ENCODE results near the gene ZKSCAN5. TPM values are rescaled to one million over a fixed set of nuclear protein-coding genes. Genes with fewer than 3 reads are reported as not detected.
A peak's percentile ranks its signal among the peaks of the same experiment; 100 is the strongest.

ZKSCAN5 gene
- total RNA-seq, 1 donor from 2014 or later: 7.4 TPM

DNA sequence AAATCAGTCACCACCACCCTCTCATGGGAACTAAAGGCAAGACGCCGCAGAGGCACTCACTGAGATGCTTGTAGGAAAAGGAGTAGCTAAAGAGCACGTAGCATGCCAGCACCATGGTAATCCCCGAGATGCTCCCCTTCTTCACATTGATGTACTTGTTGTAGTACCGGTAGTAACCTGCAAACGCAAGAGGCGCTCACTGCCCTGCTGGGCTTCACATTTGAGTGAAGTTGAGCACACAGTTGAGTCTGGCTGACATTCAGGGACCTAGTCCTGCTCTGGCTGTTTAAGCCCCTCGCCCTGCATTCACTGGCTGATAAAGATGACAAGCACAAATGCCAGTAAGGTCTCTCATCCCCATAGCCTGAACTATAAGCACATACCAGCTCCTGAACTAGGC, 45.4 kb upstream of the ZKSCAN5 start:
- intact Hi-C loops (cut with DNase I): no loop called here
- no peak overlapping the region for H3K27ac ChIP-seq
- H3K4me1 ChIP-seq: peaks cover 5% of the 10 kb centered on the region
- TF ChIP-seq, protein P1, sequence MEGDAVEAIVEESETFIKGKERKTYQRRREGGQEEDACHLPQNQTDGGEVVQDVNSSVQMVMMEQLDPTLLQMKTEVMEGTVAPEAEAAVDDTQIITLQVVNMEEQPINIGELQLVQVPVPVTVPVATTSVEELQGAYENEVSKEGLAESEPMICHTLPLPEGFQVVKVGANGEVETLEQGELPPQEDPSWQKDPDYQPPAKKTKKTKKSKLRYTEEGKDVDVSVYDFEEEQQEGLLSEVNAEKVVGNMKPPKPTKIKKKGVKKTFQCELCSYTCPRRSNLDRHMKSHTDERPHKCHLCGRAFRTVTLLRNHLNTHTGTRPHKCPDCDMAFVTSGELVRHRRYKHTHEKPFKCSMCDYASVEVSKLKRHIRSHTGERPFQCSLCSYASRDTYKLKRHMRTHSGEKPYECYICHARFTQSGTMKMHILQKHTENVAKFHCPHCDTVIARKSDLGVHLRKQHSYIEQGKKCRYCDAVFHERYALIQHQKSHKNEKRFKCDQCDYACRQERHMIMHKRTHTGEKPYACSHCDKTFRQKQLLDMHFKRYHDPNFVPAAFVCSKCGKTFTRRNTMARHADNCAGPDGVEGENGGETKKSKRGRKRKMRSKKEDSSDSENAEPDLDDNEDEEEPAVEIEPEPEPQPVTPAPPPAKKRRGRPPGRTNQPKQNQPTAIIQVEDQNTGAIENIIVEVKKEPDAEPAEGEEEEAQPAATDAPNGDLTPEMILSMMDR (IDR thresholded peaks at IDR 0.05): no peak
- H3K27me3 ChIP-seq: no peaks in the 10 kb centered on the region
- no peaks in the 10 kb centered on the region for H3K9me3 ChIP-seq
- peaks cover 69% of the 10 kb centered on the region for H3K36me3 ChIP-seq
- H3K4me3 ChIP-seq: no peak overlapping the region
- DNase-seq: no peak
- ATAC-seq: peak; percentile 21

DNA sequence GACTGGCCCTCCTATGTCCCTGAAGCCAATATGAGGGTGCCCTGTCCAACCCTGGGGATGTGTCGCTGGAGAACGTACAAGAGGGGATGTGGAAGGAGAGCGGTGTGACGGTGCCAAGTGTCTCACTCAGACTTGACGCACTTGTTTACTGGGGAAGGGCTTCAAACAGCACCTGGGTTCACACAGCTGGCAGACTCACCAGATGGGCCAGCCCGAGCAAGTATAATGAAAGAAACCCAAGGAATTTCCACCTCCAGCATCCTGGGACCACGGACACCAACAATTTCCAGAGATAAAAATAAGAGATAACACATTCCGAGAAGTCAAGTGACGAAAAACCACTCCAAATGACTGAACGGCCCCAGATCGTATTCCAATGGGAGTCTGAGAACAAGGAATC, 43.8 kb upstream of the ZKSCAN5 start:
- TF ChIP-seq, protein P1 (IDR thresholded peaks at IDR 0.05): no peak
- no peak for DNase-seq
- Histone ChIP-seq H3K4me1 (peaks cover 19% of the 10 kb centered on the region), H3K4me3 (no peak overlapping the region), H3K9me3 (no peaks in the 10 kb centered on the region), H3K36me3 (peaks cover 55% of the 10 kb centered on the region), H3K27ac (no peak overlapping the region), H3K27me3 (no peaks in the 10 kb centered on the region)
- intact Hi-C loops (cut with DNase I): no loop called here
- ATAC-seq: no peak

DNA sequence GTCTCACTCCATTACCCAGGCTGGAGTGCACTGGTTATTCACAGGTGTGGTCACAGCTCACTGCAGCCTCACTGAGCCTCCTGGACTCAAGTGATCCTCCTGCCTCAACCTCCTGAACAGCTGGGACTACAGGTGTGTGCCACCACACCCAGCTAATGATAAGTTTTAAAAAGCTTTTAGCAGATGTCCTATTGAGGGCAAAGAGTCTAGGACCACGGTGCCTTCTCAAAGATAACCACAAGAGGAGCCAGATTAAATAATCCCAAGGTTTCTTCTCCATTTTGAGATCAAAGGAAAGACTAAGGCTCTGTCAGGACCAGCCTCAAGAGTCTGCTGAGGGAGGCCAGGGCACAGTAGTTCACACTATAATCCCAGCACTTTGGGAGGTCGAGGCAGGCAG, 43.2 kb upstream of the ZKSCAN5 start:
- DNase-seq (no peak), ATAC-seq (no peak)
- Histone ChIP-seq H3K36me3 (peaks cover 52% of the 10 kb centered on the region), H3K4me1 (peaks cover 19% of the 10 kb centered on the region), H3K27me3 (no peaks in the 10 kb centered on the region), H3K27ac (no peak overlapping the region), H3K9me3 (no peaks in the 10 kb centered on the region), H3K4me3 (no peak overlapping the region)
- intact Hi-C loops (cut with DNase I): no loop called here
- TF ChIP-seq, protein P1 (IDR thresholded peaks at IDR 0.05): no peak

DNA sequence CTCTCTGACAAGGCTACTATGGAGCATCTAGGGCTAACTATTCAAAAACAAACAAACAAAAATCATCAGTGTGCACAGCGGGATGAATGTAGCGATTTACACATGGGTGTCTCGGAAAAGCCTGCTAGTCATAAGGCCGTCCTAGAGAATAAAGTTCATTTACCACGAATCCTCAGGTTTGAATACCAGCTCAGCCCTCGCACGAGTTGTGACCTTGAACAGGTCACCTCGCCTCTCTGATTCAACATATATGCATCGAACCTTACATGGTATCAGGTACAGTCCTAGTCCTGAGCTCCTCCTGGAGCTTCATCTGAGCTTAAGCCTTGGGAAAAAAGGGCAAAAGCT, 39.1 kb upstream of the ZKSCAN5 start:
- peak overlapping the region; percentile 95 for H3K27ac ChIP-seq

DNA sequence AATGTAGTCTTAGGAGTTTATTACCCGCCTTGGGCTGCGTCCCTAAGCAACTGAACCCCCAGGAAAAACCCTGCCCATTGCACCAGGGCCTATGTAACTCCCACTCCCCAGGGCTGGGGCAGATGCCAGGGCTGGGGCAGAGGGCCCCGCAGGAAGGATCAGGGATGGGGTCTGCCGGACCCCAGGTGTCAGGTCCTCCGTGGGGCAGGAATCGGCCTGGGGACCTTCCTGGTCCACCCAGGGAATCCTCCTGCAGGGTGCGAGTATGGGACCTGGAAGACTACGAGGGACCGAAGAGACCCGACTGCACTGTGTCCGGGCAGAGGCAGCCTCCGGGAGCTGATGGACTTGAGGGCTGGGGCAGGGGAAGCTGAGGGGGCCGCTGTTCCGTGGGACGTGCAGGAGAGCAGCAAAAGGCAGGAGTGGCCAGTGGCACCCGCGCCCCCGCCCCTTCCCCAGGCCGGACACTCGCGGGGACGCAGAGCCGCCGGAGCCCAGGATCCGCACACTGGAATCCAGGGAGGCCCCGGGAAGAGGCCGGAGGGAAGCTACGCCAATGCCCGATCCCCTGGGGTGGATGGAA, 36.0 kb upstream of the ZKSCAN5 start:
- intact Hi-C loops (cut with DNase I): no loop called here
- DNase-seq (no peak), ATAC-seq (no peak)

More for the DNA sequence above, 39.1 kb upstream of the ZKSCAN5 start:
- DNase-seq (no peak), ATAC-seq (no peak)
- intact Hi-C loops (cut with DNase I): no loop called here
- Histone ChIP-seq H3K36me3 (peaks cover 10% of the 10 kb centered on the region), H3K27me3 (no peaks in the 10 kb centered on the region), H3K4me1 (peaks cover 22% of the 10 kb centered on the region), H3K9me3 (no peaks in the 10 kb centered on the region), H3K4me3 (peak overlapping the region; percentile 97)
- TF ChIP-seq, protein P1 (IDR thresholded peaks at IDR 0.05): no peak

More for the DNA sequence above, 36.0 kb upstream of the ZKSCAN5 start:
- peaks cover 3% of the 10 kb centered on the region for H3K36me3 ChIP-seq
- H3K4me1 ChIP-seq: peaks cover 32% of the 10 kb centered on the region
- no peaks in the 10 kb centered on the region for H3K9me3 ChIP-seq
- no peak overlapping the region for H3K4me3 ChIP-seq
- TF ChIP-seq, protein P1 (IDR thresholded peaks at IDR 0.05): no peak
- no peaks in the 10 kb centered on the region for H3K27me3 ChIP-seq
- H3K27ac ChIP-seq: no peak overlapping the region
